ENCODE results near the gene MICAL2. TPM values are rescaled to one million over a fixed set of nuclear protein-coding genes. Genes with fewer than 3 reads are reported as not detected.

The MICAL2 gene
- total RNA-seq, 1 experiment from 2014 or later, result 62.9 TPM

GRCh38 chr11:12189543-12190235, 79.3 kb downstream of the MICAL2 start:
- Histone ChIP-seq H3K4me3 (ENCODE audit: low read length) (no peak overlapping the region), H2AFZ (ENCODE audit: low read length) (no peak overlapping the region), H3K27ac (ENCODE audit: low read length) (no peak overlapping the region), H3K9me2 (replicated peaks; ENCODE audit: low read length) (no peaks in the 10 kb centered on the region), H3K27me3 (ENCODE audit: low read length) (no peaks in the 10 kb centered on the region), H3K79me2 (ENCODE audit: low read length) (peaks cover 9% of the 10 kb centered on the region; the same call in 1 of the 2 replicates), H3K36me3 (ENCODE audit: low read depth, low read length) (peaks cover 29% of the 10 kb centered on the region; the same call in 1 of the 2 replicates), H3K9ac (ENCODE audit: low read length) (no peak overlapping the region), H3K4me2 (ENCODE audit: low read length) (no peak overlapping the region), H3K4me1 (ENCODE audit: insufficient read depth, low read length) (peaks cover 2% of the 10 kb centered on the region), H3F3A (ENCODE audit: low read length, unreplicated experiment) (no peaks in the 10 kb centered on the region), H3K9me3 (ENCODE audit: low read length) (no peaks in the 10 kb centered on the region), H4K20me1 (ENCODE audit: low read length) (no peaks in the 10 kb centered on the region)
- intact Hi-C loops (cut with micrococcal nuclease), result no loop called here
- DNase-seq (no peak), ATAC-seq (no peak)
- BruUV-seq (replicated peaks), result no TSS peak
- ChIA-PET CTCF (no interaction called here), POLR2A (ENCODE audit: unreplicated experiment) (no interaction called here)
- TF ChIP-seq EZH2phosphoT487 (IDR thresholded peaks at IDR 0.05; ENCODE audit: borderline replicate concordance, low read length) (no peak), EZH2 (IDR thresholded peaks at IDR 0.05; ENCODE audit: low read length, unreplicated experiment) (no peak)
- TF ChIP-seq, protein P1, sequence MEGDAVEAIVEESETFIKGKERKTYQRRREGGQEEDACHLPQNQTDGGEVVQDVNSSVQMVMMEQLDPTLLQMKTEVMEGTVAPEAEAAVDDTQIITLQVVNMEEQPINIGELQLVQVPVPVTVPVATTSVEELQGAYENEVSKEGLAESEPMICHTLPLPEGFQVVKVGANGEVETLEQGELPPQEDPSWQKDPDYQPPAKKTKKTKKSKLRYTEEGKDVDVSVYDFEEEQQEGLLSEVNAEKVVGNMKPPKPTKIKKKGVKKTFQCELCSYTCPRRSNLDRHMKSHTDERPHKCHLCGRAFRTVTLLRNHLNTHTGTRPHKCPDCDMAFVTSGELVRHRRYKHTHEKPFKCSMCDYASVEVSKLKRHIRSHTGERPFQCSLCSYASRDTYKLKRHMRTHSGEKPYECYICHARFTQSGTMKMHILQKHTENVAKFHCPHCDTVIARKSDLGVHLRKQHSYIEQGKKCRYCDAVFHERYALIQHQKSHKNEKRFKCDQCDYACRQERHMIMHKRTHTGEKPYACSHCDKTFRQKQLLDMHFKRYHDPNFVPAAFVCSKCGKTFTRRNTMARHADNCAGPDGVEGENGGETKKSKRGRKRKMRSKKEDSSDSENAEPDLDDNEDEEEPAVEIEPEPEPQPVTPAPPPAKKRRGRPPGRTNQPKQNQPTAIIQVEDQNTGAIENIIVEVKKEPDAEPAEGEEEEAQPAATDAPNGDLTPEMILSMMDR (conservative IDR thresholded peaks at IDR 0.05; ENCODE audit: low read depth, low read length), result no peak

DNA sequence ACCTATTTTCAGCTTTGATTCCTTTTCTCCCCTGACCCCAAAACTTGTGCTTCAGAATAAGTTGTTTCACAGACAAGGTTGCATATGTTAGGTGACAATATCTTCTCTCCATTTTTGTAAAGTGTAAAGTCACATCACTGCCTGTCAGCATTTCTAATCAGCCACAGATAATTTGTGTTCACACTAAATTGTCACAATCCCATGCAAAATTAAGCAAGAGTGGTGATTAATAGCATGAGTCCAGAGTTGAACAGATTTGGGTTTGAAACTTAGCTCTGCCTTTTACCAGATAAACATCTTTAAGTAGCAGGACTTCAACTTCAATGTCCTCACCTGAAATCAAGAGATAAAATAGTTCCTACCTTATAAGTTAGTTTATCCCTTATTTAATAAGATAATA, 80.1 kb downstream of the MICAL2 start:
- Histone ChIP-seq H3K36me3 (ENCODE audit: low read depth, low read length) (peaks cover 26% of the 10 kb centered on the region; the same call in 1 of the 2 replicates), H3F3A (ENCODE audit: low read length, unreplicated experiment) (no peaks in the 10 kb centered on the region), H3K4me2 (ENCODE audit: low read length) (no peak overlapping the region), H3K4me1 (ENCODE audit: insufficient read depth, low read length) (no peaks in the 10 kb centered on the region), H4K20me1 (ENCODE audit: low read length) (no peaks in the 10 kb centered on the region), H3K9me3 (ENCODE audit: low read length) (no peaks in the 10 kb centered on the region), H3K4me3 (ENCODE audit: low read length) (no peak overlapping the region), H3K27ac (ENCODE audit: low read length) (no peak overlapping the region), H3K27me3 (ENCODE audit: low read length) (no peaks in the 10 kb centered on the region), H3K9ac (ENCODE audit: low read length) (no peak overlapping the region), H3K79me2 (ENCODE audit: low read length) (peaks cover 9% of the 10 kb centered on the region; the same call in 1 of the 2 replicates), H2AFZ (ENCODE audit: low read length) (no peak overlapping the region), H3K9me2 (replicated peaks; ENCODE audit: low read length) (no peaks in the 10 kb centered on the region)
- CTCF ChIA-PET, result no interaction called here
- BruUV-seq (replicated peaks), result no TSS peak
- intact Hi-C loops (cut with micrococcal nuclease), result no loop called here
- DNase-seq, result no peak
- POLR2A ChIA-PET (ENCODE audit: unreplicated experiment), result no interaction called here
- ATAC-seq, result no peak
- no peak for TF ChIP-seq EZH2 (IDR thresholded peaks at IDR 0.05; ENCODE audit: low read length, unreplicated experiment)
- TF ChIP-seq, protein P1 (conservative IDR thresholded peaks at IDR 0.05; ENCODE audit: low read depth, low read length), result no peak
- TF ChIP-seq EZH2phosphoT487 (IDR thresholded peaks at IDR 0.05; ENCODE audit: borderline replicate concordance, low read length), result no peak

DNA sequence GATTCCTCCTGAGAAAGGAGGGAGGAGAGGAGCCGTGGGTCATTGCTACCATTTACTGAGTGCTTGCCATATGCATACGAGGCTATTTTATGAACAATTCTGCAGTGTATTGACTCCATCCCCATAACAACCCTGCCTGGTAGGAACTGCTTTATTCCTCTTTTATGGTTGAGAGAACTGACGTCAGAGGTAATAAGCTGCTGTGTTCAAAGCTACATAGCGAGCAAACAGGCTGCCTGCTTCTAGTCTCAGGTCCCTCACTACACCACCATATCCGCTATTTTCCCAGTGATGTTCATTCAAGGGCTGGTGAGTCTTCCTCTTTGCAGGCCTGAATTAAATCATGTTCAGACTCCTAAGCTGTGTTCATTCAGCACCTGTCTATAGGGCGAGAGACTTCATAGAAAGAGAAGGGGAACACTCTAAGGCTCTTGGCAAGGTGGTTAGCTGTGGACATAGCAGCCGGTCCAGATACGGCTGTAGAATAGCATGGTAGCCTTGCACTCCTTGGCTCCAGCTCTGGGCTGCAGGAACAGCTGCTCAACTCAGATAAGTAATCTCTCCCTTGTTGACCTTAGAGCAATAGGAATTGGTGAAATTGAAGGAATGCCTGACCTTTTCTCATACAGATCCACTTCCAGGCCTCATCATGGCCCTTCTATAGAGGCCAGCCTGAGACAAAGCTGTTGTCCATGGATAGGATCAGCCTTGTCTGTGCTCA, 82.6 kb downstream of the MICAL2 start:
- peaks cover 21% of the 10 kb centered on the region; the same call in 1 of the 2 replicates for H3K36me3 ChIP-seq (ENCODE audit: low read depth, low read length)
- CTCF ChIA-PET, result no interaction called here

More for the DNA sequence above, 82.6 kb downstream of the MICAL2 start:
- no peaks in the 10 kb centered on the region for H3K9me3 ChIP-seq (ENCODE audit: low read length)
- H3K4me2 ChIP-seq (ENCODE audit: low read length), result no peak overlapping the region
- intact Hi-C loops (cut with micrococcal nuclease), result no loop called here
- no peak overlapping the region for H2AFZ ChIP-seq (ENCODE audit: low read length)
- DNase-seq (no peak), ATAC-seq (no peak)
- H4K20me1 ChIP-seq (ENCODE audit: low read length), result no peaks in the 10 kb centered on the region
- no peaks in the 10 kb centered on the region for H3F3A ChIP-seq (ENCODE audit: low read length, unreplicated experiment)
- H3K9ac ChIP-seq (ENCODE audit: low read length), result no peak overlapping the region
- POLR2A ChIA-PET (ENCODE audit: unreplicated experiment), result no interaction called here
- H3K27me3 ChIP-seq (ENCODE audit: low read length), result no peaks in the 10 kb centered on the region
- no TSS peak for BruUV-seq (replicated peaks)
- TF ChIP-seq, protein P1 (conservative IDR thresholded peaks at IDR 0.05; ENCODE audit: low read depth, low read length), result no peak
- TF ChIP-seq EZH2phosphoT487 (IDR thresholded peaks at IDR 0.05; ENCODE audit: borderline replicate concordance, low read length) (no peak), EZH2 (IDR thresholded peaks at IDR 0.05; ENCODE audit: low read length, unreplicated experiment) (no peak)
- H3K4me3 ChIP-seq (ENCODE audit: low read length), result no peak overlapping the region
- H3K4me1 ChIP-seq (ENCODE audit: insufficient read depth, low read length), result no peaks in the 10 kb centered on the region
- H3K27ac ChIP-seq (ENCODE audit: low read length), result no peak overlapping the region
- no peaks in the 10 kb centered on the region; the same call in 1 of the 2 replicates for H3K79me2 ChIP-seq (ENCODE audit: low read length)
- H3K9me2 ChIP-seq (replicated peaks; ENCODE audit: low read length), result no peaks in the 10 kb centered on the region

Measured in PC-3 (cell line).